SK-N-SH (cell line): ENCODE results near the gene ANLN. TPM values are rescaled to one million over a fixed set of nuclear protein-coding genes. Genes with fewer than 3 reads are reported as not detected.

ENCODE experiments used
- CTCF ChIA-PET: fragments of 300-600, 350-600 bp; formaldehyde crosslinking; extraction: SDS; loops from one replicate; lab custom pipeline; 2021; lab: Yijun Ruan, JAX
- POLR2A ChIA-PET: fragments of 350-600 bp; sonication (Branson Sonifier 250); formaldehyde crosslinking; extraction: SDS; loops from one replicate; lab custom pipeline; 2020; ENCODE audit warnings: antibody characterized with exemption, inconsistent platforms; lab: Yijun Ruan, JAX
- DNase-seq: peaks from one replicate; pipeline ENCODE4 v3.0.0; 2012
- H2AFZ ChIP-seq: fragments of 200-600 bp; sonication (generic); 2 replicates; pipeline ENCODE4 v1.8.1; 2016; ENCODE audit warnings: antibody characterized with exemption, mild to moderate bottlenecking, low read depth
- H3F3A ChIP-seq: fragments of 200-600 bp; sonication (generic); replicated peaks from 2 replicates; pipeline ENCODE3; 2016; ENCODE audit warnings: antibody characterized with exemption, mild to moderate bottlenecking; ENCODE audit not compliant: insufficient read depth
- H3K27ac ChIP-seq, 2 experiments: fragments of 200-500 bp in 1 of 2; fragments of 200-600 bp in 1 of 2; sonication (Bioruptor generic) in 1 of 2; sonication (generic), shearing (Covaris generic) in 1 of 2; 2 replicates each; pipeline versions ENCODE4 v1.5.1 to v1.6.1; 2014 to 2016; ENCODE audit warnings: low read depth in 2 of 2, inconsistent platforms in 1 of 2, low read length in 1 of 2, mild to moderate bottlenecking in 1 of 2, mixed read lengths in 1 of 2
- H3K27me3 ChIP-seq: fragments of 200-600 bp; sonication (generic), shearing (Covaris generic); 2 replicates; pipeline ENCODE4 v1.6.1; 2016; ENCODE audit warnings: mixed run types; ENCODE audit not compliant: insufficient read depth
- H3K36me3 ChIP-seq, 2 experiments: fragments of 200-500 bp in 1 of 2; fragments of 200-600 bp in 1 of 2; sonication (Bioruptor generic) in 1 of 2; sonication (generic) in 1 of 2; replicated peaks in 1 of 2; 2 replicates each; pipeline versions ENCODE3 to v1.5.1; 2014 to 2016; ENCODE audit warnings: low read length in 1 of 2, mild to moderate bottlenecking in 1 of 2; ENCODE audit not compliant: insufficient read depth in 2 of 2, control insufficient read depth in 1 of 2
- H3K4me1 ChIP-seq, 2 experiments: fragments of 200-500 bp in 1 of 2; fragments of 200-600 bp in 1 of 2; sonication (Bioruptor generic) in 1 of 2; sonication (generic), shearing (Covaris generic) in 1 of 2; 2 replicates each; pipeline versions ENCODE4 v1.5.1 to v1.6.1; 2014 to 2016; ENCODE audit warnings: low read depth in 1 of 2, low read length in 1 of 2, mixed run types in 1 of 2; ENCODE audit not compliant: insufficient read depth in 2 of 2, control insufficient read depth in 1 of 2
- H3K4me2 ChIP-seq: fragments of 200-600 bp; sonication (generic), shearing (Covaris generic); 2 replicates; pipeline ENCODE4 v1.6.1; 2017; ENCODE audit warnings: mixed run types
- H3K4me3 ChIP-seq, 2 experiments: fragments of 200-500 bp in 1 of 2; fragments of 200-600 bp in 1 of 2; sonication (Bioruptor generic) in 1 of 2; sonication (generic), shearing (Covaris generic) in 1 of 2; 2 replicates each; pipeline versions ENCODE4 v1.5.1 to v1.8.1; 2014 to 2016; ENCODE audit warnings: low read depth in 2 of 2, inconsistent platforms in 1 of 2, low read length in 1 of 2, mild to moderate bottlenecking in 1 of 2, mixed read lengths in 1 of 2, moderate library complexity in 1 of 2
- H3K79me2 ChIP-seq: fragments of 200-600 bp; sonication (generic); 2 replicates; pipeline ENCODE4 v1.8.1; 2017; ENCODE audit warnings: mild to moderate bottlenecking; ENCODE audit not compliant: insufficient read depth
- H3K9ac ChIP-seq: fragments of 200-600 bp; sonication (generic); 2 replicates; pipeline ENCODE4 v1.6.1; 2017; ENCODE audit warnings: mixed run types
- H3K9me2 ChIP-seq: fragments of 200-600 bp; sonication (generic); 2 replicates; pipeline ENCODE4 v1.6.1; 2017; ENCODE audit warnings: mixed run types
- H3K9me3 ChIP-seq: fragments of 200-600 bp; sonication (generic); 2 replicates; pipeline ENCODE4 v1.6.1; 2017; ENCODE audit warnings: mixed run types, mild to moderate bottlenecking, moderate library complexity
- H4K20me1 ChIP-seq: fragments of 200-600 bp; sonication (generic); 2 replicates; pipeline ENCODE4 v1.6.1; 2017; ENCODE audit warnings: mild to moderate bottlenecking, mixed run types; ENCODE audit not compliant: insufficient read depth
- CHD2 ChIP-seq: fragments of 150-350 bp; IDR thresholded peaks from 2 replicates; pipeline ENCODE4 v1.6.1; 2018; ENCODE audit warnings: low read length; ENCODE audit not compliant: partially characterized antibody
- ELF1 ChIP-seq: IDR thresholded peaks from 2 replicates; pipeline ENCODE4 v1.4.0; 2012
- EP300 ChIP-seq, 2 experiments: IDR thresholded peaks; 2 replicates each; pipeline versions ENCODE4 v1.4.0 to v1.6.1; 2012; ENCODE audit warnings: borderline replicate concordance in 1 of 2, low read depth in 1 of 2, low read length in 1 of 2
- FOSL2 ChIP-seq: IDR thresholded peaks from 2 replicates; pipeline ENCODE4 v1.4.0; 2012; ENCODE audit warnings: low read depth, mild to moderate bottlenecking, moderate library complexity, borderline replicate concordance
- FOXM1 ChIP-seq: IDR thresholded peaks from 2 replicates; pipeline ENCODE4 v1.4.0; 2012; ENCODE audit warnings: low read depth, mild to moderate bottlenecking
- JUND ChIP-seq: IDR thresholded peaks from 2 replicates; pipeline ENCODE4 v1.4.0; 2012
- NFIC ChIP-seq: IDR thresholded peaks from 2 replicates; pipeline ENCODE4 v1.4.0; 2012; ENCODE audit warnings: borderline replicate concordance
- POLR2AphosphoS5 ChIP-seq: IDR thresholded peaks from 2 replicates; pipeline ENCODE4 v1.6.1; 2012; ENCODE audit warnings: low read depth, low read length
- RAD21 ChIP-seq: IDR thresholded peaks from 2 replicates; pipeline ENCODE4 v1.6.1; 2012; ENCODE audit warnings: mild to moderate bottlenecking, low read length
- RCOR1 ChIP-seq: fragments of 150-350 bp; IDR thresholded peaks from 2 replicates; pipeline ENCODE4 v1.6.1; 2017; ENCODE audit warnings: antibody characterized with exemption, low read length
- RFX5 ChIP-seq: IDR thresholded peaks from 2 replicates; pipeline ENCODE4 v1.6.1; 2012; ENCODE audit warnings: mild to moderate bottlenecking, improper control_type of control experiment, low read length
- SIN3A ChIP-seq: IDR thresholded peaks from 2 replicates; pipeline ENCODE4 v1.6.1; 2012; ENCODE audit warnings: low read depth, mild to moderate bottlenecking, low read length, moderate library complexity, borderline replicate concordance
- TAF1 ChIP-seq: IDR thresholded peaks from 2 replicates; pipeline ENCODE4 v1.6.1; 2012; ENCODE audit warnings: low read depth, mild to moderate bottlenecking, low read length, moderate library complexity, borderline replicate concordance
- TCF12 ChIP-seq: IDR thresholded peaks from 2 replicates; pipeline ENCODE4 v1.4.0; 2012
- YY1 ChIP-seq: IDR thresholded peaks from 2 replicates; pipeline ENCODE4 v1.4.0; 2012; ENCODE audit warnings: low read depth, mild to moderate bottlenecking
- WGBS: methylation state at CpG from one replicate; pipeline ENCODE4 v1.1.6; 2017; ENCODE audit warnings: low lambda C conversion rate; 5-methylcytosine and 5-hydroxymethylcytosine counted together
- polyA plus RNA-seq, 3 experiments: library from polyadenylated mRNA; depleted of rRNA; stranded (reverse); fragments of >200 nt; gene quantifications; 2 replicates each; pipeline ENCODE4 v1.2.3, GENCODE V29; 2012
- TF ChIP-seq, protein P1 (sequence below): IDR thresholded peaks from 2 replicates; pipeline ENCODE4; 2012
- TF ChIP-seq, protein P2 (sequence below): fragments of 150-350 bp; IDR thresholded peaks from 2 replicates; pipeline ENCODE4 v1.6.1; 2017; ENCODE audit warnings: antibody characterized with exemption, low read length, low read depth, borderline replicate concordance
- TF ChIP-seq, protein P3 (sequence below): fragments of 150-350 bp; IDR thresholded peaks from 2 replicates; pipeline ENCODE4 v1.6.1; 2016; ENCODE audit warnings: mild to moderate bottlenecking, low read depth, low read length
- TF ChIP-seq, protein P4 (sequence below): fragments of 200-600 bp; sonication (generic); IDR thresholded peaks from 2 replicates; pipeline ENCODE4 v1.6.1; 2017; ENCODE audit warnings: antibody characterized with exemption, mild to moderate bottlenecking, moderate library complexity

Gene ANLN
- polyA plus RNA-seq, 1 of the 3 experiments (the other 2 are of a cell fraction): 17.1 TPM

DNA sequence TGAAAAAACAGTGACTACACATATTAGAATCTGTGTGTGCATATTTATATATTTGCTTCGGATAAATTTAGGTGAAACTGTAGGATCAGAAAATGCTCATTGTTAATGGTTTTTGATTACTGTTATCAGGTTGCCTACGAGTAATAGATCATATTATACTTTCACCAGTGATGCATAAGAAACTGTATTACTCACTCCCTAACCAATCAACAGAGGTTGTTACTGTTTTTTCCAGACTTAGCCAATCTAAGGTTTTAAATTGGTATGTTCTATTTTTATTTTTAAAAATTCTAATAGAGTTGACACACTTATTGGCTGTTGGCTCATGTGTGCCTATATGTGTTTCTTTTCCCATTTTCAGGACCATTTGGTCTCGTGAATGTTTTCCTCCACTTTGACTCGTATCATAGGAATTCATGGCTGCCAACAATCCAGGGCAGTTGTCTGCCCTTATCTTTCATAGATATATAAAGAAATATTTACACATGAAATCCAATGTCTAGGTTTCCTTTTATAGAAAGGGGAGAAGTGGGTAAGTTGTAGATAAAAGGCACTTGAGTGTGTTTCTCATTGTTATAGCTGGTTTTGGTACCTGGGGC, 59.2 kb downstream of the ANLN start:
- Histone ChIP-seq H3K4me2 (peak overlapping the region; percentile 45), H3K9me2 (no peaks in the 10 kb centered on the region), H2AFZ (no peak overlapping the region), H3K9ac (no peak overlapping the region), H3K36me3 (peaks cover 71 to 81% of the 10 kb centered on the region in 2 experiments), H3K27ac (peak overlapping the region; percentile 13 to 55; a peak in 3 of 4 replicates), H3K4me3 (no peak overlapping the region), H3F3A (peaks cover 72% of the 10 kb centered on the region), H3K9me3 (no peaks in the 10 kb centered on the region), H3K27me3 (no peaks in the 10 kb centered on the region), H3K4me1 (peaks cover 3 to 21% of the 10 kb centered on the region in 2 experiments), H3K79me2 (peaks cover 17% of the 10 kb centered on the region; the same call in 1 of the 2 replicates), H4K20me1 (peaks cover 6% of the 10 kb centered on the region; the same call in 1 of the 2 replicates)
- TF ChIP-seq YY1: peak; percentile 56; the same call in 1 of the 2 replicates
- no peak for TF ChIP-seq CHD2
- 0 out of 2 replicates have a peak, but pooled peaks have one; percentile 10 for TF ChIP-seq NFIC
- peak; percentile 30; the same call in 1 of the 2 replicates for TF ChIP-seq FOSL2
- no peak for TF ChIP-seq RCOR1
- no peak for TF ChIP-seq RFX5
- TF ChIP-seq TAF1: no peak
- peak; percentile 60 for TF ChIP-seq JUND
- no peak for TF ChIP-seq ELF1
- TF ChIP-seq, protein P1, sequence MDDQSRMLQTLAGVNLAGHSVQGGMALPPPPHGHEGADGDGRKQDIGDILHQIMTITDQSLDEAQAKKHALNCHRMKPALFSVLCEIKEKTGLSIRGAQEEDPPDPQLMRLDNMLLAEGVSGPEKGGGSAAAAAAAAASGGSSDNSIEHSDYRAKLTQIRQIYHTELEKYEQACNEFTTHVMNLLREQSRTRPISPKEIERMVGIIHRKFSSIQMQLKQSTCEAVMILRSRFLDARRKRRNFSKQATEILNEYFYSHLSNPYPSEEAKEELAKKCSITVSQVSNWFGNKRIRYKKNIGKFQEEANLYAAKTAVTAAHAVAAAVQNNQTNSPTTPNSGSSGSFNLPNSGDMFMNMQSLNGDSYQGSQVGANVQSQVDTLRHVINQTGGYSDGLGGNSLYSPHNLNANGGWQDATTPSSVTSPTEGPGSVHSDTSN: no peak
- no peak for TF ChIP-seq SIN3A
- TF ChIP-seq RAD21: no peak
- TF ChIP-seq EP300 (IDR thresholded peaks at IDR 0.05; ENCODE audit: borderline replicate concordance in 1 of 2, low read depth in 1 of 2, low read length in 1 of 2): peak in 1 of 2 experiments; percentile 36; a peak in 1 of 4 replicates
- TF ChIP-seq POLR2AphosphoS5: no peak
- peak; percentile 41; the same call in 1 of the 2 replicates for TF ChIP-seq TCF12
- TF ChIP-seq, protein P2, sequence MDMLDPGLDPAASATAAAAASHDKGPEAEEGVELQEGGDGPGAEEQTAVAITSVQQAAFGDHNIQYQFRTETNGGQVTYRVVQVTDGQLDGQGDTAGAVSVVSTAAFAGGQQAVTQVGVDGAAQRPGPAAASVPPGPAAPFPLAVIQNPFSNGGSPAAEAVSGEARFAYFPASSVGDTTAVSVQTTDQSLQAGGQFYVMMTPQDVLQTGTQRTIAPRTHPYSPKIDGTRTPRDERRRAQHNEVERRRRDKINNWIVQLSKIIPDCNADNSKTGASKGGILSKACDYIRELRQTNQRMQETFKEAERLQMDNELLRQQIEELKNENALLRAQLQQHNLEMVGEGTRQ: no peak
- TF ChIP-seq, protein P3, sequence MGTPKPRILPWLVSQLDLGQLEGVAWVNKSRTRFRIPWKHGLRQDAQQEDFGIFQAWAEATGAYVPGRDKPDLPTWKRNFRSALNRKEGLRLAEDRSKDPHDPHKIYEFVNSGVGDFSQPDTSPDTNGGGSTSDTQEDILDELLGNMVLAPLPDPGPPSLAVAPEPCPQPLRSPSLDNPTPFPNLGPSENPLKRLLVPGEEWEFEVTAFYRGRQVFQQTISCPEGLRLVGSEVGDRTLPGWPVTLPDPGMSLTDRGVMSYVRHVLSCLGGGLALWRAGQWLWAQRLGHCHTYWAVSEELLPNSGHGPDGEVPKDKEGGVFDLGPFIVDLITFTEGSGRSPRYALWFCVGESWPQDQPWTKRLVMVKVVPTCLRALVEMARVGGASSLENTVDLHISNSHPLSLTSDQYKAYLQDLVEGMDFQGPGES: no peak
- no peak for TF ChIP-seq FOXM1
- TF ChIP-seq, protein P4, sequence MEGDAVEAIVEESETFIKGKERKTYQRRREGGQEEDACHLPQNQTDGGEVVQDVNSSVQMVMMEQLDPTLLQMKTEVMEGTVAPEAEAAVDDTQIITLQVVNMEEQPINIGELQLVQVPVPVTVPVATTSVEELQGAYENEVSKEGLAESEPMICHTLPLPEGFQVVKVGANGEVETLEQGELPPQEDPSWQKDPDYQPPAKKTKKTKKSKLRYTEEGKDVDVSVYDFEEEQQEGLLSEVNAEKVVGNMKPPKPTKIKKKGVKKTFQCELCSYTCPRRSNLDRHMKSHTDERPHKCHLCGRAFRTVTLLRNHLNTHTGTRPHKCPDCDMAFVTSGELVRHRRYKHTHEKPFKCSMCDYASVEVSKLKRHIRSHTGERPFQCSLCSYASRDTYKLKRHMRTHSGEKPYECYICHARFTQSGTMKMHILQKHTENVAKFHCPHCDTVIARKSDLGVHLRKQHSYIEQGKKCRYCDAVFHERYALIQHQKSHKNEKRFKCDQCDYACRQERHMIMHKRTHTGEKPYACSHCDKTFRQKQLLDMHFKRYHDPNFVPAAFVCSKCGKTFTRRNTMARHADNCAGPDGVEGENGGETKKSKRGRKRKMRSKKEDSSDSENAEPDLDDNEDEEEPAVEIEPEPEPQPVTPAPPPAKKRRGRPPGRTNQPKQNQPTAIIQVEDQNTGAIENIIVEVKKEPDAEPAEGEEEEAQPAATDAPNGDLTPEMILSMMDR: no peak
- ChIA-PET POLR2A (interaction anchor here (0.6 kb wide), 1 partner anchor 689 kb away, joined by 4 read pairs; no protein-coding TSS in a partner anchor), CTCF (interaction anchor here (0.5 to 6.5 kb wide), 9 partner anchors 8 to 1047 kb away, joined by 3 to 68 read pairs (median 4); no protein-coding TSS in a partner anchor)
- DNase-seq: no peak
- 54% methylated on average over 4 of the region's 4 CpGs for WGBS
